ENCODE measurements around the gene RABGGTA. TPM values are rescaled to one million over a fixed set of nuclear protein-coding genes. Genes with fewer than 3 reads are reported as not detected.

RABGGTA gene
- total and polyA plus RNA-seq, 2 experiments from 2014 or later: 17.6 to 20.7 TPM

GRCh38 chr14:24307575-24308341 is 36.4 kb upstream of the RABGGTA start, which contains the start of gene CIDEB:
Gene CIDEB (minus strand): TSS chr14:24307977. CDS start chr14:24307858, 119 bp downstream.
- no peaks in the 10 kb centered on the region for H3K9me3 Mint-ChIP-seq
- H3K36me3 Mint-ChIP-seq (ENCODE audit: low read depth): peaks cover 62% of the 10 kb centered on the region
- ATAC-seq (peak; percentile 18), DNase-seq (ENCODE audit: low spot score) (peak; percentile 76)
- no peaks in the 10 kb centered on the region for H3K9me2 ChIP-seq (ENCODE audit: insufficient read depth)
- H3K4me1 ChIP-seq (ENCODE audit: insufficient read depth): peaks cover 4% of the 10 kb centered on the region; the same call in 1 of the 2 replicates
- H3K4me3 ChIP-seq: no peak within 1 kb of the TSS
- H3K27me3 Mint-ChIP-seq (ENCODE audit: insufficient read depth, low read depth, poor library complexity): peaks cover 20% of the 10 kb centered on the region
- H3K36me3 ChIP-seq (ENCODE audit: insufficient read depth): peaks cover 17% of the 10 kb centered on the region; the same call in 1 of the 2 replicates
- H2AFZ ChIP-seq: no peak within 1 kb of the TSS
- no peak within 1 kb of the TSS for H3K27ac Mint-ChIP-seq
- peaks cover 15% of the 10 kb centered on the region for H3K4me1 Mint-ChIP-seq
- peaks cover 3% of the 10 kb centered on the region for H4K20me1 ChIP-seq (replicated peaks; ENCODE audit: insufficient read depth)
- H3K4me2 ChIP-seq: no peak within 1 kb of the TSS
- H3K27ac ChIP-seq (ENCODE audit: low read depth): no peak within 1 kb of the TSS
- no peak for TF ChIP-seq JUNB (IDR thresholded peaks at IDR 0.05; ENCODE audit: unreplicated experiment)
- TF ChIP-seq CTCF (conservative IDR thresholded peaks at IDR 0.05; ENCODE audit: low read depth in 2 of 2): peak; percentile 77 to 95
- no peaks in the 10 kb centered on the region for H3F3A ChIP-seq (replicated peaks; ENCODE audit: low read depth)
- no peak within 1 kb of the TSS for H3K4me3 Mint-ChIP-seq
- 0 out of 2 replicates have a peak, but pooled peaks cover 9% of the 10 kb centered on the region for H3K27me3 ChIP-seq (ENCODE audit: insufficient read depth)
- H3K79me2 ChIP-seq (replicated peaks; ENCODE audit: insufficient read depth): no peaks in the 10 kb centered on the region

GRCh38 chr14:24307156-24307574 is 35.8 kb upstream of the RABGGTA start:
- Mint-ChIP-seq H3K36me3 (ENCODE audit: low read depth) (peaks cover 68% of the 10 kb centered on the region), H3K4me3 (no peak overlapping the region), H3K4me1 (peaks cover 15% of the 10 kb centered on the region; the same call in 2 of the 3 replicates), H3K27me3 (ENCODE audit: insufficient read depth, low read depth, poor library complexity) (peaks cover 17% of the 10 kb centered on the region), H3K9me3 (no peaks in the 10 kb centered on the region), H3K27ac (no peak overlapping the region)
- no peak overlapping the region for H3K27ac ChIP-seq (ENCODE audit: low read depth)
- no peaks in the 10 kb centered on the region for H3K9me2 ChIP-seq (ENCODE audit: insufficient read depth)
- ATAC-seq (no peak), DNase-seq (ENCODE audit: low spot score) (no peak)
- H3K4me1 ChIP-seq (ENCODE audit: insufficient read depth): peaks cover 4% of the 10 kb centered on the region; the same call in 1 of the 2 replicates
- H4K20me1 ChIP-seq (replicated peaks; ENCODE audit: insufficient read depth): peaks cover 3% of the 10 kb centered on the region
- H3K4me2 ChIP-seq: no peak overlapping the region
- H3K79me2 ChIP-seq (replicated peaks; ENCODE audit: insufficient read depth): no peaks in the 10 kb centered on the region
- H2AFZ ChIP-seq: no peak overlapping the region
- 0 out of 2 replicates have a peak, but pooled peaks cover 4% of the 10 kb centered on the region for H3K27me3 ChIP-seq (ENCODE audit: insufficient read depth)
- H3F3A ChIP-seq (replicated peaks; ENCODE audit: low read depth): no peaks in the 10 kb centered on the region
- peaks cover 23% of the 10 kb centered on the region; the same call in 1 of the 2 replicates for H3K36me3 ChIP-seq (ENCODE audit: insufficient read depth)
- H3K4me3 ChIP-seq: no peak overlapping the region
- TF ChIP-seq REST (IDR thresholded peaks at IDR 0.05; ENCODE audit: unreplicated experiment) (no peak), CTCF (conservative IDR thresholded peaks at IDR 0.05; ENCODE audit: low read depth in 2 of 2) (no peak), EZH2 (IDR thresholded peaks at IDR 0.05; ENCODE audit: low read depth, unreplicated experiment) (no peak), ETS1 (IDR thresholded peaks at IDR 0.05) (no peak), STAT1 (IDR thresholded peaks at IDR 0.05; ENCODE audit: unreplicated experiment) (no peak), POLR2AphosphoS5 (IDR thresholded peaks at IDR 0.05; ENCODE audit: low read depth) (no peak), ZNF331 (CRISPR knock-in tag; IDR thresholded peaks at IDR 0.05; ENCODE audit: low read depth) (no peak)

All from GM23338 (cell line).